SK-MEL-5 (cell line): ENCODE measurements around the gene OR7A5. TPM values are rescaled to one million over a fixed set of nuclear protein-coding genes. Genes with fewer than 3 reads are reported as not detected.

Source experiments
- DNase-seq: peaks from one replicate; pipeline ENCODE4 v3.0.0-alpha.2; 2016; ENCODE audit warnings: low read depth, low spot score
- in situ Hi-C: cut with HindIII; loops from 2 replicates; pipeline ENCODE4 v1.10.0; 2016; ENCODE audit warnings: low sequenced_read_pairs, high pct_unique_total_duplicates, low pct_unique_long_range_greater_than_20kb
- polyA plus RNA-seq, 2 experiments: library from polyadenylated mRNA; depleted of rRNA; stranded (reverse); fragments of >200 nt; gene quantifications; 2 replicates each; pipeline ENCODE4 v1.2.3, GENCODE V29; 2015
- total RNA-seq: library from RNA; depleted of rRNA; stranded (reverse); fragments of >200 nt; shearing (Covaris generic); gene quantifications from 2 replicates; pipeline ENCODE4 v1.2.3, GENCODE V29; 2014; rRNA removed

Gene OR7A5
- 0.43 and 0.79 TPM in 2 replicates for total RNA-seq
- polyA plus RNA-seq (2015; cell fraction: cytosol; rRNA removed): 0.15 and 0.50 TPM in 2 replicates
- polyA plus RNA-seq (2015; cell fraction: nucleus; rRNA removed): 0.31 and 2.7 TPM in 2 replicates

GRCh38 chr19:14835011-14835410 is at the start of gene OR7A5, which contains the start of gene OR7C1:
OR7A5 (minus strand) TSS chr19:14835185; CDS start chr19:14828241, 6,944 bp downstream.
OR7C1 (minus strand) TSS chr19:14835185; CDS start chr19:14800136, 35,049 bp downstream.
- DNase-seq: peak; percentile 97
- in situ Hi-C loops: no loop called here

GRCh38 chr19:14871619-14872230 is 36.7 kb upstream of the OR7A5 start:
- in situ Hi-C loops: no loop called here
- DNase-seq: peak; percentile 46

- in situ Hi-C loops: no loop called here
- DNase-seq: no peak
Measured at GRCh38 chr19:14868497-14868896, 33.5 kb upstream of the OR7A5 start.

DNA sequence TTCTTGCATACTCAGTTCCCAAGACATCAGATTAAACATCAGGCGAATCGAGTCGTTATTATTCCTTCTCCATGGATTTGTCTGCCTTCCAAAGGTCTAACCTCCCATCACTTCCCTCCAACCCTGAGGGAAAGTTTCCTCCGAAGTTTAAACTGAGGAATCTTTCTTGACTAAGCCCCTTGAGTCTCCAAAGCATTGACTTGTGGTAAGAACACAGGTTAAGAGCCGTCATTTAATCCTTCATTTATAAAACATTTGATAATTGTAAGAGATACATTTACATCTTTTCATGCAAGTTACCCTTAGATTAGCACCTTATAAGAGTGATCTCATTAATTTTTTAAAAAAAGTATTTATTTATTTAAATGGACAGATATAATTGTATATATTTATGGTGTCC is 13.8 kb upstream of the OR7A5 start, which contains the start of gene OR7A10:
Gene OR7A10, minus strand, starts transcription at position 101 of the 400 bp plus-strand sequence. CDS start 7,045 bp downstream, outside the sequence.
- in situ Hi-C loops: no loop called here
- DNase-seq: no peak

- in situ Hi-C loops: no loop called here
- DNase-seq: no peak
Measured at GRCh38 chr19:14843578-14843977, 8.6 kb upstream of the OR7A5 start.

DNA sequence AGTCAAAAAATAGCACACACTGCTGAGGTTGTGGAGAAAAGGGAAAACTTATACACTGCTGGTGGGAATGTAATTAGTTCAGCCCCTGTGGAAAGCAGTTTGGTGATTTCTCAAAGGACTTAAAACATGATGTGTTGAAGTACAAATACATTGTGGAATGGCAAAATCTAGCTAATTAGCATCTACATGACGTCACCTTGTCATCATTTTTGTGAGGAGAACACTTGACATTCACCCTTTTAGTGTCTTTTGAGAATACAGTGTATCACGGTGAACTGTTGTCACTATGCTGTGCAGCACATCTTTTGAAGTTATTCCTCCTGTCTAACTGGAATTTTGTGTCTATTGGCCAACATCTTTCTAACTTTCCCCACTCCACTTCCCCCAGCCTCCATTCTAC is 8.2 kb upstream of the OR7A5 start:
- in situ Hi-C loops: no loop called here
- no peak for DNase-seq

- in situ Hi-C loops: no loop called here
- DNase-seq: peak; percentile 88
Measured at GRCh38 chr19:14840206-14840605, 5.2 kb upstream of the OR7A5 start.

- no peak for DNase-seq
- in situ Hi-C loops: no loop called here
Measured at GRCh38 chr19:14837391-14837790, 2.4 kb upstream of the OR7A5 start.

GRCh38 chr19:14830702-14831101 is 4.3 kb downstream of the OR7A5 start:
- in situ Hi-C loops: no loop called here
- DNase-seq: peak; percentile 95

- in situ Hi-C loops: no loop called here
- no peak for DNase-seq
Measured at GRCh38 chr19:14826006-14826405, 9.0 kb downstream of the OR7A5 start.

GRCh38 chr19:14821937-14822336 is 13.0 kb downstream of the OR7A5 start:
- in situ Hi-C loops: no loop called here
- DNase-seq: no peak

GRCh38 chr19:14818588-14818987 is 16.4 kb downstream of the OR7A5 start:
- in situ Hi-C loops: no loop called here
- no peak for DNase-seq

DNA sequence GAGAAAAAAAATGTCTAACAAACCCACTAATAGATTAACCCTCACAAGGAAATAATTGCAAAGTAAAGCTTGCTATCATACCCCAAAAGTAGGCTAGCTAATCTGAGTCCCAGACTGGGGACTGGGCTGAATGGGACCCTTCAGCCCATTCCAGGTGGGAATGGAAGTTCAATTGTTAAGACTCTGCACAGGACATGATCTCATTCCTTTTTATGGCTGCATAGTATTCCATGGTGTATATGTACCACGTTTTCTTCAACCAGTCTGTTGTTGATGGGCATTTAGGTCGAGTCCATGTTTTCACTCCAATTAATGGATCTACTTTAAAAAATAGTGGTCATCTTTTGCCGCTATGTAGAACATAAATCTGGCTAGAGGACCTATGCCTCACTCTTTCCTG is 17.9 kb downstream of the OR7A5 start:
- DNase-seq: no peak
- in situ Hi-C loops: no loop called here

- no peak for DNase-seq
- in situ Hi-C loops: no loop called here
Measured at GRCh38 chr19:14814982-14815652, 19.9 kb downstream of the OR7A5 start.

DNA sequence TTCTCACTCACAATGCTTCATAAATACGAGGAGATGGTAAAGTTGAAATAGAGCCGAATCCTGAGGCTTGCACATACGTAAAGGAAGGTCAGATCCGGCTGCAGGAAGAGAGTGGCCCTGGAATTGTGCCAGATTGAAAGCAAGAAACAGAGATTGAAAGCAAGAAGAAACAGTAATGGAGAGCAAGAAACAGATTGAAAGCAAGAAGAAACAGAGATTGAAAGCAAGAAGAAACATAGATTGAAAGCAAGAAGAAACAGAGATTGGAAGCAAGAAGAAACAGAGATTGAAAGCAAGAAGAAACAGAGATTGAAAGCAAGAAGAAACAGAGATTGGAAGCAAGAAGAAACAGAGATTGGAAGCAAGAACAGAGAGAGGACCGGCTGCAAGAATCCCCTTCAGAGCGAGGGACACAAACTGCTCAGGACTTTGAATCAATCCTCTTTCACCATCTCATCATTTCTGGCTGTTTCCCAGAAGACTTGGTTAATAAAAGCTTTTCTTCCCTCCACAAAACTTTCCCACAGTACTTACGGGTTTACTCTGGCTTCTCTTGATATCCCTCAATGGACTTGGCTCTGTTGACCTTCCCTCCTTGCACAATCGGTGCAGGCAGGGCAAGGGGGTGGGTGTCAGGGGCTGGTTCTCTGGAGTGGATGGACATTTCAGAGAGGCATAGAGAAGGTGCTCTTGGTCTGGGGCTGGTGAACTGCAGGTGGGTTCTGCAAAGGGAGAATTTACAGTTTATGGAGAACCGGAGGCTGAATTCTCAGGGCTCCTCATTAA is 25.5 kb downstream of the OR7A5 start:
- peak; percentile 61 for DNase-seq
- in situ Hi-C loops: no loop called here

DNA sequence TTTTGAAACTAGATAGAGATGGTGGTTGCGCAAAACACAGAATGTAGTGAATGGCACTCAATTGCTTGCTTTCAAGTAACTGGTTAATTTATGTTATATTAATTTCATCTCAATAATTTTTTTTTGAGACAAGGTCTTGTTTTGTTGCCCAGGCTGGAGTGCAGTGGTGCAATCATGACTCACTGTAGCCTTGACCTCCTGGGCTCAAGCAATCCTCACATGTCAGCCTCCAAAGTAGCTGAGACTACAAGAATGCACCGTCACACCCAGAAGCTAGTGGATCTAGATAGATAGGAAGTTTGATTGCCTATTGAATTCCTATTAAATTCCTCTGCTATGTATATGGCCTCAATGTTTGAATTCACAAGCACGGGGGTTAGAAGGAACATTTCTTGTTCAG is 30.2 kb downstream of the OR7A5 start:
- in situ Hi-C loops: no loop called here
- DNase-seq: no peak

DNA sequence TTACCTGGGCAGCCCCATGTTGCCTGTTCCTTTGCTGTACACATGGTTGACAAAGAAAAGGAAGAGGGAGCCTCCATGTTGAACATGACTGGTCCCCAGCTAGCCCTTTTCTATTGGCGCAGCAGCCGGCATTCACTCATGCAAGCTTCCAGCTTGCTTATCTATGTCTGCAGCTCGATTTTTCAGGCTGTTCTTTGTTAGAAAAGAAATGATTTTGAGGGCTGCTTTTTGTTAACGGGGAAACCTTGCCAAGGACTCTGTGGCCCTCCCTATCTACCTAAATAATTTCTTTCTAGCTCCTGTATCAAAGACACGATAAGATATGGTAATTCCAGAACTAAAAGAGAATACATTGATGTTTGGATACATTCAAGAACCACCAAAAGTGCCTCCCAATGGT is 36.2 kb downstream of the OR7A5 start:
- in situ Hi-C loops: no loop called here
- DNase-seq: no peak

DNA sequence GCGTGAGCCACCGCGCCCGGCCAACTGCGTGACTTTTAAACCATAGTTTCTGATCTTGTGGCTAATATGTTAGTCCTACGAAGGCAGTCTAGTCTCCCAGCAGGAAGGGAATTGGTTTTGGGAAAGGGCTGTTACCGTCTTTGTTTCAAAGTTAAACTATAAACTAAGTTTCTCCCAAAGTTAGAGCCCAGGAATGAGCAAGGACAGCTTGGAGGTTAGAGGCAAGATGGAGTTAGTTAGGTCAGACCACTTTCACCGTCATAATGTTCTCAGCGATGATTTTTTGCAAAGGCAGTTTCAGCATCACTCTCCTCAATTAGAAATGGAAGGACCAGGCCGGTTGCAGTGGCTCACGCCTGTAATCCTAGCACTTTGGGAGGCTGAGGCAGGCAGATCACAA is 39.0 kb downstream of the OR7A5 start:
- DNase-seq: no peak
- in situ Hi-C loops: no loop called here
